ENCODE results near the gene ADAM10. TPM values are rescaled to one million over a fixed set of nuclear protein-coding genes. Genes with fewer than 3 reads are reported as not detected.
A peak's percentile ranks its signal among the peaks of the same experiment; 100 is the strongest.
"Not testable (repeated sequence)": the region's sequence is repeated elsewhere in the genome, so short reads cannot be mapped to it uniquely, and the experiment has no call there.

The ADAM10 gene
- polyA plus RNA-seq, 1 of the 3 experiments (the other 2 are of a cell fraction), result 83.5 TPM

- no peak for TF ChIP-seq RAD21 (IDR thresholded peaks at IDR 0.05; ENCODE audit: low read length)
- TF ChIP-seq RXRA (IDR thresholded peaks at IDR 0.05; ENCODE audit: borderline replicate concordance, low read depth), result peak; percentile 87; the same call in 1 of the 2 replicates
- TF ChIP-seq NRF1 (IDR thresholded peaks at IDR 0.05; ENCODE audit: low read depth, low read length), result peak; percentile 56
- peak; percentile 70 for TF ChIP-seq GABPA (IDR thresholded peaks at IDR 0.05; ENCODE audit: low read depth)
- no peak for TF ChIP-seq IRF3 (IDR thresholded peaks at IDR 0.05; ENCODE audit: low read depth, low read length)
- TF ChIP-seq SIN3A (IDR thresholded peaks at IDR 0.05; ENCODE audit: borderline replicate concordance, low read depth, low read length), result peak; percentile 87; the same call in 1 of the 2 replicates
- TF ChIP-seq RCOR1 (IDR thresholded peaks at IDR 0.05; ENCODE audit: low read length), result 0 out of 2 replicates have a peak, but pooled peaks have one; percentile 5
Measured at GRCh38 chr15:58770857-58771620, 21.5 kb upstream of the ADAM10 start, which contains the start of gene MINDY2 (continued).

- peaks cover 10% of the 10 kb centered on the region for H3F3A ChIP-seq (replicated peaks; ENCODE audit: insufficient read depth)
- H3K4me2 ChIP-seq, result peak overlapping the region; percentile 85
- peaks cover 2 to 7% of the 10 kb centered on the region in 2 experiments; a peak in 3 of 4 replicates for H3K4me1 ChIP-seq (ENCODE audit: control insufficient read depth in 1 of 2, insufficient read depth in 2 of 2, low read depth in 1 of 2, low read length in 1 of 2)
- H3K27ac ChIP-seq (ENCODE audit: low read depth in 2 of 2, low read length in 1 of 2), result peak overlapping the region; percentile 91 to 97
- H3K79me2 ChIP-seq (ENCODE audit: insufficient read depth), result peaks cover 36% of the 10 kb centered on the region
- DNase-seq, result no peak
- 5% methylated on average over 9 of the region's 9 CpGs for WGBS (ENCODE audit: low lambda C conversion rate)
- ChIA-PET CTCF (interaction anchor here (0.6 to 3.4 kb wide), 15 partner anchors 11 to 762 kb away, joined by 3 to 15 read pairs (median 4); partner anchors contain the start of gene ADAM10), POLR2A (interaction anchor here (0.9 to 2.7 kb wide), 8 partner anchors 11 to 543 kb away, joined by 3 to 54 read pairs (median 3); partner anchors contain the start of gene ADAM10)
- H3K27me3 ChIP-seq (ENCODE audit: insufficient read depth), result no peaks in the 10 kb centered on the region
- H4K20me1 ChIP-seq (ENCODE audit: insufficient read depth), result no peaks in the 10 kb centered on the region
- peak overlapping the region; percentile 95 for H3K4me3 ChIP-seq (ENCODE audit: low read depth in 2 of 2, low read length in 1 of 2)
- no peak for TF ChIP-seq JUND (IDR thresholded peaks at IDR 0.05)
- no peak for TF ChIP-seq TEAD4 (IDR thresholded peaks at IDR 0.05; ENCODE audit: borderline replicate concordance, insufficient read depth)
- TF ChIP-seq CTCF (IDR thresholded peaks at IDR 0.05), result no peak; the same call in 1 of the 2 replicates
- no peak for TF ChIP-seq NRF1 (IDR thresholded peaks at IDR 0.05; ENCODE audit: low read depth, low read length)
- no peak for TF ChIP-seq USF2 (IDR thresholded peaks at IDR 0.05; ENCODE audit: borderline replicate concordance, low read depth, low read length)
- no peak for TF ChIP-seq RCOR1 (IDR thresholded peaks at IDR 0.05; ENCODE audit: low read length)
- no peak for TF ChIP-seq FOXJ3 (CRISPR knock-in tag; IDR thresholded peaks at IDR 0.05)
- no peak for TF ChIP-seq RFX5 (IDR thresholded peaks at IDR 0.05; ENCODE audit: low read length)
- no peak for TF ChIP-seq EZH2phosphoT487 (IDR thresholded peaks at IDR 0.05; ENCODE audit: borderline replicate concordance, low read depth)
- TF ChIP-seq ZBTB33 (IDR thresholded peaks at IDR 0.05; ENCODE audit: borderline replicate concordance, low read depth), result no peak
- TF ChIP-seq TAF1 (IDR thresholded peaks at IDR 0.05; ENCODE audit: borderline replicate concordance, low read depth, low read length), result no peak
- TF ChIP-seq YY1 (IDR thresholded peaks at IDR 0.05; ENCODE audit: low read depth), result no peak
- peak overlapping the region; percentile 79 for H3K9ac ChIP-seq
- no peaks in the 10 kb centered on the region for H3K9me2 ChIP-seq
- no peaks in the 10 kb centered on the region for H3K36me3 ChIP-seq (replicated peaks in 1 of 2; ENCODE audit: control insufficient read depth in 1 of 2, insufficient read depth in 2 of 2, low read length in 1 of 2)
- no peaks in the 10 kb centered on the region for H3K9me3 ChIP-seq
- H2AFZ ChIP-seq (ENCODE audit: low read depth), result peak overlapping the region; percentile 96
Measured at GRCh38 chr15:58770519-58770856, 21.0 kb upstream of the ADAM10 start.

GRCh38 chr15:58768601-58769004 is 19.1 kb upstream of the ADAM10 start:
- H4K20me1 ChIP-seq (ENCODE audit: insufficient read depth); H3K4me1 ChIP-seq (ENCODE audit: control insufficient read depth in 1 of 2, insufficient read depth in 2 of 2, low read depth in 1 of 2, low read length in 1 of 2); H3K9me2 ChIP-seq; H3K4me2 ChIP-seq; H3K27ac ChIP-seq (ENCODE audit: low read depth in 2 of 2, low read length in 1 of 2); H3K9ac ChIP-seq; H3K4me3 ChIP-seq (ENCODE audit: low read depth in 2 of 2, low read length in 1 of 2); H3K27me3 ChIP-seq (ENCODE audit: insufficient read depth); POLR2A ChIA-PET; CTCF ChIA-PET; DNase-seq; H3K36me3 ChIP-seq (replicated peaks in 1 of 2; ENCODE audit: control insufficient read depth in 1 of 2, insufficient read depth in 2 of 2, low read length in 1 of 2); H2AFZ ChIP-seq (ENCODE audit: low read depth); H3K9me3 ChIP-seq: not testable (repeated sequence)
- WGBS (ENCODE audit: low lambda C conversion rate), result 93% methylated on average over 7 of the region's 7 CpGs
- peaks cover 20% of the 10 kb centered on the region for H3K79me2 ChIP-seq (ENCODE audit: insufficient read depth)
- H3F3A ChIP-seq (replicated peaks; ENCODE audit: insufficient read depth), result peaks cover 10% of the 10 kb centered on the region

Data from SK-N-SH (cell line).